Right renal cortex interstitium (tissue), 3 donors: ENCODE data around the gene CEMIP2. TPM values are rescaled to one million over a fixed set of nuclear protein-coding genes. Genes with fewer than 3 reads are reported as not detected.
"Not testable (repeated sequence)": the region's sequence is repeated elsewhere in the genome, so short reads cannot be mapped to it uniquely, and the experiment has no call there.

ENCODE experiments used
- DNase-seq, 3 donors: peaks; one replicate each; pipeline ENCODE4 v3.0.0-alpha.2; 2013; ENCODE audit warnings: low read depth in 3 of 3, low spot score in 2 of 3
- polyA plus RNA-seq, 3 donors: library from polyadenylated mRNA; unstranded; fragments of 120-200 nt; gene quantifications; one replicate each; pipeline ENCODE4 v1.2.1, GENCODE V29; 2013; ENCODE audit not compliant: insufficient read length in 3 of 3

Gene CEMIP2
- polyA plus RNA-seq, 3 donors = 26.3 to 27.9 (median 27.7) TPM

DNA sequence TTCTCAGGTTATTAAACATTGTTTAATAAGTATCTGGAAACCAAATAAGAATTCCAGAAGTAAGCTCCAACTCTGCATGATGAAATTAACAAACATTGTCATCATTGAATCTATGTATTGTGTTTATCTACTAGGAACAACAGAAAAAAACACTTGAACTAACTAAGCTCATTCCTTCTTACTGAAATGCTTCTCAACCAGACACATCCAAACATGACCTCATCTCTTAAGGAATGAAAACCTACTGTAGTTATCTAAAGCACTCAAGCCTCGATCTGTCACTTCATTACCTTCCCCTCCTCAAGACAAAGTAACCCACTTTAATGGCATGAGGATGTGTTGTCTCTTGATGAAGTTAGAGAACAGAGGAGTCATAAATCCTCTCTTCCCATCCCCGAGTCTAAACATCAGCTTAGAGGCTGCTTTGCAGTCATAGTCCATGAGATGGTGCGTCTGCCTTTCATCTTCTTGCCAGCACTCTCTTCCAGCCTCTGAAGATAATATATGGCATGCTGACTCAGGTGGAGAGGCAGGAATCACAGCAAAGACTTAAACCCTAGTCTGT is 86.5 kb downstream of the CEMIP2 start:
- no peak for DNase-seq

DNA sequence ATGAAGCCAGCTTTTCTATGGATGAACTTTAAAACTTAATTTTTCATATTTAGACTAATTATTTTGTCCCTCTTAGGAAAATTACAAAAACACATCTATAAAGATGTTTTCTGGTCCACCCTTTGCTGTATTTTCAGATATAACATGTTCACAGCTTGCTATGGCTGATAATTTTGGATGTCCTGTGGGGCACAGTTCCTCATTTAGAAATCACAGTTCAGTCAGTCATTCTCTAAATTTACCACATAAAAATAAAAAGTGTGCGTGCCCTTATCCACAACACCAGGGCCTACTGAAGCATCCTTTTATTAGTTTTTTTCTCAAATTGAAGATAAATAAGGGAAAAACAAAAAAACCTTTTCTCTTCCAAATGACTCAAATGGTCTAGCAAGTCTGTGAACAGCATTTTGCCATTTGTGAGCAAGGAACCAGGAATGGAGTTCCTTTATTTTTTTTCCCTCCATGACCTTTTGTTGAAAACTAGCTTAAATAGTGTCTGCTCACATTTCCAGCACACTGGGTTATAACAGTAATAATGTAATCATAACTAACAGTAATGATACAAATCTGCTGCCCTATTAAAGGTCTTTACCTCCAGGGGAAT is 87.1 kb downstream of the CEMIP2 start:
- no peak for DNase-seq

DNA sequence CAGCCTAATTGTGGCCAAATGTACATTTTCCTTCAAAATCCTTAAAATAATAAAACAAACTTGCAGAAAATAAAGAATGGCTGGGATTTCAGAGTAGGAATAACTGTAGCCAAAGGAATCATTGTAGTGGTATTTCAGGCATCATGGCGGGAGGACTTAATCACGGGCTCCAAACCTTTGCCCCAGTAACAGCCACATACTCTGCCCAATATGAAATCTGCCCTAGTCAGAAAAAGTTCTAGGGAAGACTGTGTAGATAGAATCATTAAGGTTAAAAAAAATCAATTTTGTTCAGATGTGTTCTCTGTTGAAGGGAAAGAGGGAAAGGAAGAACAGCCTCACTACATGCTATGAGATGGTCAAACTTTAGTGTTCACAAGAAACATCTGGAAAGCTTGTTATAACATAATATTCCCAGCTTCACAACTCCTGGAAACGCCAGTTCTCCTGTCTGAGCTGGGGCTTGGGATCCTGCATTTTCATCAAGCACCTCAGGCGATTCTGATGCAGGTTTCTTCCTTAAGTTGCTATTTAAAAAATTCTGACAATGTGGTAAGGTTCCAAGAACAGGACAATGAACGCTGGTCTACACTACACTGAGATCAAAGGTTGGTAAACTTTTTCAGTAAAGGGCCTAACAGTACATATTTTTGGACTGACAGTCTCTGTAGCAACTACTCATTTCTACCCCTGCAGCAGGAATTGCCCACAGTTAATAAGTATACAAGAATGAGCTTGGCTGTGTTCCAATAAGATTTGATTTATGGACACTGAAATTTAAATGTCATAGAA is 87.9 kb downstream of the CEMIP2 start:
- no peak for DNase-seq

DNA sequence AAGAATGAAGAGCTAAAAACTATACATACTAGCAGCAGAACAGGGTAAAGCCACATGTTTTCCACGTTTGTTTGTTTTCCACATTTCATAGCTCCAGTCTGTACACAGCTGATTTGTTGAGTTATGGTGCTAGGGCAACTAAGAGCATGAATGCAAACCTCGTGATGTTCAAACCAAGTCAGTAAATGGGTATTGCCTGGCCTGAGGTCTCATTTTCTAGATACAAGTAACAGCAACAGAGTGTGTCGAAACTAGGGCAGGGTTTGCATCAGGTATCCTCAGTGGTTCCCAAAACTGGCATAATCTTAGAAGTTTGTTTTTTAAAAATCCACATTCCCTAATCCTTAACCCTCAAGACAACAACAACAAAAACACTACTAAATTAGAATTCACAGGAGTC is 89.3 kb downstream of the CEMIP2 start:
- DNase-seq = no peak

DNA sequence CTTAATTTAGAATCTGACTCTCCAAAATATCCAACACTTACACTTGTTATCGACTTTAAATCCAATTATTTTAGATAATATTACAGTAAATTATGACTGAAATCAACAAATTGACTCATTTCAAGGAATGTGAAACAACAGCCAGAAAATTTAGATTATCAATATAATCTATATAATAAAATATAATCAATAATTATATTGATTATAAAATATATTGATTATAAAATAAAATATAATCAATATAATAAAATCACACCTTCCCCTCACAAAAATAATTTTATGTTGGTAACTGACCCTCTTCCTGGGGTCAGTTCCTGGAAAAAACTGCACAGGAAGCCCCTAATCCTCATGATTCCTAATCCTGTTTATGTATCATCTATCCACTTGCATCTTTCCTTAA is 91.1 kb downstream of the CEMIP2 start:
- DNase-seq = no peak

DNA sequence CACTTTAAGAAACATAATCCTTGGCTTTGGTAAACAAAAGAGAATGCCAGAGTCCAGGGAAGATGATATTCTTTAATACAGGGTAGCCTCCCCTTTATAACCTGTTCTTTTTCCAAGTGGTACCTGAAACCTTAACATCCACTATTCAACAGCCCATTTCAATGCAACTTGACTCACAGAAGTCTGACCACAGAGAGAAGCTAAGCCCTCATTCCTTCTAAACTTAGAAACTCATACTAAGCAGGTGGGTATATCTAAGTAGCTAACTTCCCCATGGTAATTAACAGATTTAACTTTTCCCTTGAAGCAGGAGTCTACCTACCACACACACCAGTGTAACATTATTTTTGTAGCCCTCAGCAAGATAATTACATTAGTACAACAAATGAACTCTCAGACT is 91.9 kb downstream of the CEMIP2 start:
- DNase-seq = no peak

DNA sequence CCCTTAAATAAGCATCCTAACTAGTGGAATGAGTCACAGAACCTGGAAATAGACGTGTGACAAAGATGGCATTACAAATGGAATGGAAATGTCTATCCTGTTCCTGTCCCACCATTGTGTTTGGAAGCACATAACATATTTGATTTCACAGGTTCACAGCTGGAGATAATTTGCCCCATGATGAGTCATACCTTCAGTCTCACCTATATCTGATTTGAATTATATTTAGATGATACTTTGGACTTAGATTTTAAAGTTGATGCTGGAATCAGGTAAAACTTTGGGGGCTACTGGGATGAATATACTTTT is 92.5 kb downstream of the CEMIP2 start:
- DNase-seq = no peak

DNA sequence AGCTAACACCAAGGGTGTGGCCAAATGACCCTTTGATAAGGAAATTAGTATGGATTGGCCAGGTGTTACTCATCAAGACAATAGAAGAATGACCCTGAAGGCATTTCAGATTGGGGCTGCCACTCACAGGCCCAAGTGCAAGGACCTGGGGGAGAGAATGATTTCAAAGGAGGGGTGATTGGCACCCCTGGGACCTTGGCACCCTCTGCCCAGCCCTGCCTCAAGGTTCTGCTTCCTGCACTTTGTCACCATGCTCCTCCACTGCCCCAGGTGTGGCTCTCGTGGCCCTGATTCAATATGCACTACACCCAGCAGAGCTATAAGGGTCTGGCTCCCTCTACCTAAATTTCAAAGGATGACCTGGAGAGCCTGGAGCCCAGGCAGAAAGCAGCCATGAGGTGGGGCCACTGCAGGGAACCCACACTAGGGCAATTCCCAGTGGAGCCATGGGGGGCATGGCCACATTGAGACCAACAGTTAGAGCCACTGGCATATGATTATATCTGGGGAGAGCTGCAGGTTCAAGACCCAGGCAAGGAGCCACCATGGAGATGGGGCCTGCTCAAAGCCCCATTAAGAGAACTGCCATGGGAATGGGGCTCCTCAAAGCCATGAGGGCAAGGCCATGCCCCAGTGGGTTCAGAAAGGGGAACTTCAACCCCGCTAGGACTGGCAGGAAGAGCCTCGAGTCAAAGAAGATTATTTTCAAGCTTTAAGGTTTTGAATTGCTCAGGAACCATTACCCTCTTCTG is 93.0 kb downstream of the CEMIP2 start:
- DNase-seq = no peak

DNA sequence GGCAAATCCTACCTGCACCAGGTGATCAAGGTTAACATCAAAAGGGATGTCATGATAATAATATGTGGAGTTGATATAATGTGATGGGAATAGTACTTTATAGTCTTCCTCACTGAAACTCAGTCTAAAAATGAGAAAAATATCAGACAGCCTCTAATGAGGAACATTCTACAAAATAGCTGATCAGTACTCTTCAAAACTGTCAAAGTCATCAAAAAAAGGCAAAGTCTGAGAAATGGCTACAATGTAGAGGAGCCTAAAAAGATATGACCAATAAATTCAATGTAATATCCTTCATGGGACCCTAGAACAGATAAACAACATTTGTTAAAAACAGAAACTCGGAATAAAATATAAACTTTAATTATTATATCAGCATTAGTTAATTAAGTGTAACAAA is 95.7 kb downstream of the CEMIP2 start:
- DNase-seq = no peak

DNA sequence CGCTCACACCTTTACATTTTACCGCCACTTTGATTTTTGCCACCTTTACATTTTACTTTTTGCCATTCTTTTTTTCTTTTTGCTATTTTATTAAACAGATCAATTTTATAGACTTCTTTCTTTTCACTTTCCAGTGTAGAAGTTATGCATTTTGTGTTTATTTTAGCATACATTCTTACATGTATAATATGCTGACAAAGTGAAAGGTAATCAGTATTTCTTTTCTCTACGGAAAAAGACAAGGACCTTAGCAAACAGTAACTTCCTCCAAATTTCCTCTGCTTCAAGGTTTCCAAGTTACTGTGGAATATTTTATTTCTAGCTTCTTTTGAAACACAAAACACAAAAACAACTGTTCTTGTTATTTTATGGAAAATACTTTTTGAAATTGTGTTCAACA is 97.0 kb downstream of the CEMIP2 start:
- no peak for DNase-seq

DNA sequence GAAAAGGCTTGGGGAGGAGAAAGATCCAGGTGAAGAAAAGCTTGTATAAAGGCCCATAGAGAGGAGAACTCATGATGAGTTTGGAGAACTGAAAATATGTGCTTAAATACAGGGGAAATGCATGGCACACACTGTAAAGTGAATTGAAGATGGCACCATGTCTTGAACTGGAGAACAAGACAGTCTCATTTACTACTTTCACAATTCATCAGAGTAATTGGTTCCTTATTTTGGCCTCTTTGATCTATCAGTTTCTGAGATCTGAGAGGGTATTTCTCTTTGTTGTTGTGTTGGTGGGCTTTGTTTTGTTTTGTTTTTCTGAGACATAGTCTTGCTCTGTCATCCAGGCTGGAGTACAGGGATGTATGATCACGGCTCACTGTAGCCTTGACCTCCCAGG is 98.2 kb downstream of the CEMIP2 start:
- no peak for DNase-seq

DNA sequence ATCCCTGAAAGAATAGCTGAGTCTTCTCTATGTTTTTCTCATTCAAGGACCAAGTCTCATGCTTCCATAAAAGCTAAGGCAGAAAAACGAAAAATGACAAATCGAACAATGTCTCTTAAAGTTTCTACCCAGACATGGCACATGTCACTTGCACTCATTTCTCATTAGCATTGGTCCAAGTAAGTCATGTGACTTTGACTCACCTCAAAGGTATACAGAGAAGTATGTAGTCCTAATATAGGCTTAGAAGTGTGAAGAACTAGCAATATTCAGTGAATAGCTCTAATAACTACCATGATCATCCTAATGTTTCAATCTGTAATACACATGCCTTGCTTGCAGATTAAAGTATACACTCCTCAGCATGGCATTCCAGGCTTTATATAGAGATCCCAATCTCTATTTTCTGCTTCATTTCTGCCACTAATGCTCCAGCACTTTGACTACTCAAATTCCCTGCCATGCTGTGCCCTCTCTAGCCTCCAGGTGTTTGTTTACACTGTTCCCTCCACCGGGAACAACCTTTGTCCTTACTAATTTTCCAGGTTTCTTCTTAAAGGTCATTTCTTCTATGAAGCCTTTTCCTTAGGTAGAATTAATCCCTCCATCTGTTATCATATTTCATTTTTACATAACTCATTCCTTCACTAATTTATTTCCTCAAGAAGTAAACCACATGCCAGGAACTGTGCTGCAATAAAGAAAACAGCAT is 98.9 kb downstream of the CEMIP2 start:
- no peak for DNase-seq

DNA sequence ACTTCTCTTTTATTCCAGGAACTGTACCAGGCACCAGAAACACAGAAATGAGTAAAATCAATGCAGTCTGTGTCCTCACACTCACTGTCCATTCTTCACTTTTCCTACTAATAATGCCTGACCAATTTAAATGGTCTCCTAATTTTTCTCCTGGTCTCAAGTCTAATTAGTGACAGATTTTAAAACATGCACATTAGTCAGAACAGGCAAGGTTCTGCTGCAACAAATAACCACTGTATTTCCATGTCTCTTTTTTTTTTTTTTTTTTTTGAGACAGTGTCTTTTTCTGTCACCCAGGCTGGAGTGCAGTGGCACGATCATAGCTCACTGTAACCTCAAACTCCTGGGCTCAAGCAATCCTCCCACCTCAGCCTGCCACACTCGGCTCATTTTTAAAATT is 99.6 kb downstream of the CEMIP2 start:
- no peak for DNase-seq

DNA sequence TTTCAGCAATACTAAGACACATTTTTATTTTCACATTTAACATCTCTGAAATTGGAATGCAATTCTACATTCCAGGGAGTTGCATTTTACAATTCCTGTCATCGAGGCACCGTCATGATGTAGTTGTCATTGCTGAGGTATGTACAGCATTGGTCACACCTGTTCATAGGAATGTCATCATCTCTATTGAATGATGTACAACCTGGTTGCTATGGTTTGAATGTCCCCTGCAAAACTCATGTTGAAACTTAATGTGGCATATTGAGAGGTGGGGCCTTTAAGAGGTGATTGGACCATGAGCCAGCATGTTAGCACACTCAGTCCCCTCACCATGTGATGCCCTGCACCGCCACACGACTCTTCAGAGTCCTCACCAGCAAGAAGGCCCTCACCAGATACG is 103.1 kb downstream of the CEMIP2 start:
- DNase-seq = no peak

DNA sequence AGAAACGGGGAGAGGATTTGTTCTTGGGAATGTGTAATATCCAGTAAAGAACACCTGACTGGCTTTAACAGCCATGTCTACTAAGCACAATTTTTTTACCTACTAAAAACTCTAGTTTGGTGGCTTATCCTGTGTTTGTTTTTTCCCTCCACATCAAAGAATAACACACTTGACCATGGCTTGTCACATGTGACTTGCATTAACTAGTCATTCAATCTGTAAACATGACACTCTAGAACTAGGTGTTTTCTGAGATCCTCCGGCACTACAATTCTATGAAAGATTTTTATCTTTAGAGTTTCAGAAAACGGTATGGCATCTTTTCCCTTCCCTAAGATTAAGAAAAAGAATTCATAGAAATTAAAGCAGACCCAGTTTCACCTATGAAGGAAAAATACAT is 103.7 kb downstream of the CEMIP2 start:
- no peak for DNase-seq

DNA sequence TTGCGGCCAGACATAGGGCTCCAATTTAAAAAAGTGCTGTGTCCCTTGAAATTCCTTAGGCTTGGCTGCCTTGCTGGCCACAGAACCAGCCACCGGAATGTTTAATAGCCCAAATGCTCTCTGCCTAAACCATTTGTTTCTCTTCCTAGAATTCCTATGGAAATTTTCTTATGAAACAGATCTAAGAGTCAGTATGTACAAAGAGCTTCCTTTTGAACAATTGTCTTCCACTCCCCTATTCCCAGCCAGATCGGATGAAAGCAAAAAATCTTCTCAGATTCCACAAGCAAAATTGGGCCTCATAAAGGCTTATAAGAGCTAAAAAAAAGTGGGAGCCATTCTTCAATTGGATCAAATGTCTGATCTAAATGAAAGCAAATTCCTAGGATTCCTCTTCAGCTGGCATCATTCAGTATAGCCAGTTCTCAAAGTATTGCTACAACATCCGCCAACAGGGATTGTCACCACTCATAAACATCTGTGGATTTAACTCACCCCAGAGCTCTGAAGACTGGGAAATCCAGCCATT is 104.3 kb downstream of the CEMIP2 start:
- no peak for DNase-seq

DNA sequence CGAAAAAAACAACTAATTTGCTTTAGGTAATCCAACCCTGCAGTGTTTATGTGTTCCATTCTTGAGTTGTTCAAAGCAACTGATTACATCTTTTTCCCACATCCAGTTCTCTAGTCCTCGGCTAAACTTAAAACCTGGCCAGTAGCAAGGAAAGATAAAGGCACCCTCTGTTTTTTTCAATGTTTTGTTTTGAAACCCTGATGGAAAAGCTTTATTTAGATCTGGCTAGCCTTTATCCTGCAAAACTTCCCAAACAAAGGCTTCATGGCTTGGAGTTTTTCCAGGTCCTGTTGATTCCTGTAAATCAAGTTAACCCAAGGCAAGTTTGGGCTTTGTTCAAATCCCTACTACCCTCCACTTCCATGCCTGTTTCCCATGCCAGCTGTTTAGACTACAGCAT is 105.1 kb downstream of the CEMIP2 start:
- no peak for DNase-seq

DNA sequence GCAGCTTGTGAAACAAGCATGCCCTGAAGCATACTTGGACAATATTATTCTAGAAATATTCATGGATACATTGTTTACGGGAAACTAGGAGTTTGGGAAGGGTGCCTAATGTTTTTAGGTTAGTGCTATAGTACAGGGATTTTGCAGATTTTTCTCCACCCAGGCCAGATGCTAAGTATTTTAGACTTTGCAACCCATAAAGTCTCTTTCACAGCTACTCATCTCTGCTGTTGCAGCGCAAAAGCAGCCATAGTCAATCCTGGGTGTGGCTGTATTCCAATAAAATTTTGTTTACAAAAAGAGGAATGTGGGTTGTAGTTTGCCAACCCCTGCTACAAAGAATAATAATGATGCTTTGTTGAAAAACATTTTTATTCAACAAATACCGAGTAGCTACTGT is 106.2 kb downstream of the CEMIP2 start:
- no peak for DNase-seq

DNA sequence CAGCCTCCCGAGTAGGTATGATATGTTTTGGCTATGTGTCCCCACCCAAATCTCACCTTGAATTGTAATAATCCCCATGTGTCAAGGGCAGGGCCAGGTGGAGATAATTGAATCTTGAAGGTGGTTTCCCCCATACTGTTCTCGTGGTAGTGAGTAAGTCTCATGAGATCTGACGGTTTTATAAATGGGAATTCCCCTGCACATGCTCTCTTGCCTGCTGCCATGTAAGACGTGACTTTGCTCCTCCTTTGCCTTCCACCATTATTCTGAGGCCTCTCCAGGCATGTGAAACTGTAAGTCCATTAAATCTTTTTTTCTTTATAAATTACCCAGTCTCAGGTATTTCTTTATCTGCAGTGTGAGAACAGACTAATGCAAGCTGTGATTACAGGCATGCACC is 111.0 kb downstream of the CEMIP2 start:
- not testable (repeated sequence) for DNase-seq

DNA sequence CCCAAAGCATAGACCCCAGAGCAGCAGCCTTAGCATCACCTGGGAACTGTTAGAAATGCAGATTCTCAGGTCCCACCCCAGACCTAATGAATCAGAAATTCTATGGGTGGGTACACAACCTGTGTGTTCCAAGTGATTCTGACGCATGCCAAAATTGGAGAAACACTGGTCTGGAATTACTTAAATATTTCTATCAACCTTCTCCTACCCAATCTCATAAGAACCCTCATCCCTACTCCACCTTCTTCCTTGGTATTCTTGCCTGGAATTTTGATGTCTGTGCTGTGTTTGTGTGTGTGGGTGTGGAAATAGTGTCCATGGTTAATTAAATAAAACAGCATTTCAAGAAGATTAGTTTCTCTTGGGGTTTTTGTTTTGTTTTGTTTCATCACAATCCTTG is 111.8 kb downstream of the CEMIP2 start:
- DNase-seq = no peak

DNA sequence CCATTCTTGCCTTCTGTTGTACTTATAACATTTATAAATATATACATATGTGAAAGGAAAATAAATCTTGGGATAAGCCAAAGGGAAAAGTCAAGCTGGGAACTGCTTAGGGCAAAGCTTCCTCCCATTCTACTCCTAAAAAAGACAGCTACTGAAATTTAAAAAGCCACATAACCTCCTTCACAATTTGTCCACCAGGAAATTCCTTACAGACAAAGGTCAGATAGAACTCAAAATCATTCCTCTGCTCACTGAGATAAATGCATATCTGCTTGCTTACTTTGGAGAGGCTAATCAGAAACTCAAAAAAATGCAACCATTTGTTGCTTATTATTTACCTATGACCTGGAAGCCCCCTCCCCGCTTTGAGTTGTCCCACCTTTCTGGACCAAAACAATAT is 112.5 kb downstream of the CEMIP2 start:
- no peak for DNase-seq
